HG02571 (cell line): ENCODE results near the gene TSGA10IP.

Experiments used
- ATAC-seq: cut with Tn5 transposase; IDR thresholded peaks from one replicate; pipeline ENCODE4 v1.9.1; 2021; ENCODE audit warnings: mild to moderate bottlenecking, moderate library complexity; ENCODE audit not compliant: unreplicated experiment

TSGA10IP gene

DNA sequence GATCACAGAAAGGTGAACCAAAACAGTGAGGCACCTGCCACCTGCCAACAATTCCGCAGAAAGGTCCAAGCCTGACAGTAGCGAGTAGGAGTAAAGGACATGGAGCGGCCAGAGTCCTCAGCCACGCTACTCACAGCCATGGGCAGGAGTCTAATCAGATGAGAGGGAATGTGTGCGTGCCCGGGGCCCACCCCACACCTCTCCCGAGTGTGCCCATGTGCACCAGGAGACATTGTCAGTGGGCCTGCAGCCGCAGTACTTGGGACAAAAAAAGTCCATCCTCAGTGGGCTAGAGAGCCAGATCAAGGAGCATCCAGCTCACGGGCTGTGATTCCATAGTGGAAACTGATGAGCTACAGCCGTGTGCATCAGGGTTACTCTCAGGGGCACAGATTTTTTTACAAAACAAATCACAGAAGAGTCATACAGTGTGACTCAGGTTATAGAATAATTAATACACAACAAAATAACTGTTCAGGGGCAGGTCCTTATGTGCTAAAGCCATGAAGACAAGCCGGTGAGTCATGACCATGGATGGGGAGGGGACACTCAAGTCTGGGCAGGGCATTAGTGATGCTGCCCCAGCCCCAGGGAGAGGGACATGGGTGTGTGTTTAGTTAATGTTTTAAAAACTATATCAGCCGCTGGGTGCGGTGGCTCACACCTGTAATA is 28.3 kb downstream of the TSGA10IP start:
- no peak for ATAC-seq

DNA sequence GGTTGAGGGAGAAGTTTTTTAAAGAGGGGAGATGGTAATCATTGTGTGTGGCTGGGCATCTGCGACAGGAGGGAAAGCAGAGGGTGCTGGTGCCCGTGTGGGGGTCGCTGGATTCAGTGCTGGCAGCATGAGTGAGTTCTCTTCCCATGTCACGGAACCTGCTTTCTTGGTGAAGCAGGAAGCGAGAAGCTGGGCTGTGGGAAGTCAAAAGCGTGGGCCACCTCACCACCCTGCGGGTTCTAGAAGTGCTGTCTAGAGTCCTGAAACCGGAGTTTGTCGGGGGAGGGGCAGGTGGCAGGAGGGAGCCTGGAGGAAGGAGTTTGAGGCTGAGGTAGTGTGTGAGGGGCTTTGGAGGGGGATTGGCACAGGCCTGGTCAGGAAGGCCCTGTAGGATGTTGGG is 30.5 kb downstream of the TSGA10IP start:
- ATAC-seq: no peak

GRCh38 chr11:65976216-65977176 is 31.2 kb downstream of the TSGA10IP start:
- ATAC-seq: no peak

DNA sequence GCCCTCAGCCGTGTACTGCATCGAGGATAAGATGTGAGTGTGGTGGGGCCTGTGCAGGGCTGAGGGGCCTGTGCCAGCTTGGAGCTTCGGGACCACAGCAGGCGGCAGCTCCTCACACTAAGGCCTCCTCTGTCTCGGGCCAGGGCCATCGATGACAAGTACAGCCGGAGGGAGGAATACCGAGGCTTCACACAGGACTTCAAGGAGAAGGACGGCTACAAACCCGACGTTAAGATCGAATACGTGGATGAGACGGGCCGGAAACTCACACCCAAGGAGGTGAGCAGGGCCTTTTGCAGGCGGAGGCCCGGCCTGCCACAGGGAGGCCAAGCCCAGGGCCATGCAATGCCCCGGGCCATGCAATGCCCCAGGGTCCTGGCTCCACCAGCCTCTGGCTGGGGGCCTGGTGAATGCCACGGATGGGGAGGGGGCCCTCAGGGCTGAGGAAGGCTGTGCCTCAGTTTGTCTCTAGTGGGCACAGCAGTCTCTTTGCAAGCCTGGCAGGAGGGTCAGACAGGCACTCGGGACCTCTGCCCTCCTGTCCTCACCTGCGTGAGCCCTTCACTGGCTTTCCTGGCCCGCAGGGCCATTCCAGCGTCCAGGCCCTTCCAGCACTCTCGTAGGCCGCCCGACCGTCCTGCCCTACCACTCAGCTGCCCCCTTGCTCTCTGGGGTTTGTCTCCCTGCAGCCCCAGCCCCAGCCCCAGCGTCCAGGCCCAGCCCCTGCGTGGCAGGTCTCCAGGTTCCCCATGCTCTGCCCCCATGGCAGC is 32.5 kb downstream of the TSGA10IP start:
- ATAC-seq: no peak

DNA sequence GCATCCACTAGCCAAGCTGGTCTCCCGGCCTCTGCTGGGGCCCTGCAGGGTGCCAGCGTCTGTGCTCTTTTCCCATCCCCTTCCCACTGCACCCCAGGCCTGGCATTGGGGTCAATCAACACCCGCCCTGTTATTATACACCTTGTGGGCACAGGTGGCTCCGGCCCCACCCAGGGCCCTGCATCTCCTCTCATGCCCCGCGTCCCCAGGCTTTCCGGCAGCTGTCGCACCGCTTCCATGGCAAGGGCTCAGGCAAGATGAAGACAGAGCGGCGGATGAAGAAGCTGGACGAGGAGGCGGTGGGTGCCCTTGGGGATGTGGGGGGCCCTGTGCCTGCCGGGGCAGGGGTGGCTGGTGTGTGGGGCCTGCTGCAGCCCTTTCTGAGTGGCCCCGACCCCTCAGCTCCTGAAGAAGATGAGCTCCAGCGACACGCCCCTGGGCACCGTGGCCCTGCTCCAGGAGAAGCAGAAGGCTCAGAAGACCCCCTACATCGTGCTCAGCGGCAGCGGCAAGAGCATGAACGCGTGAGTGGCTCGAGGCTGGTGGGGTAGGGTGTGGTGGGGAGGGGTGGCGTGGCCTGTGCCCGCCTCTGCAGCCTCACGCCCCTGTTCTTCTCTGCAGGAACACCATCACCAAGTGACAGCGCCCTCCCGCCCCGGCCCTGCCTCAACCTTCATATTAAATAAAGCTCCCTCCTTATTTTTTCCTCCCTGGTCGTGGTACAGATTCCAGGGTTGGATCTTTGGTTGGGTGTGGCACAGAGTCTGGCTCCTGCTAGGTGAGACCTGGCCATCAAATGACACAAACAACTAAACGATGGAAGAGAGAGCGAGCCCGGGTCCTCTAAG is 33.3 kb downstream of the TSGA10IP start:
- ATAC-seq: no peak

DNA sequence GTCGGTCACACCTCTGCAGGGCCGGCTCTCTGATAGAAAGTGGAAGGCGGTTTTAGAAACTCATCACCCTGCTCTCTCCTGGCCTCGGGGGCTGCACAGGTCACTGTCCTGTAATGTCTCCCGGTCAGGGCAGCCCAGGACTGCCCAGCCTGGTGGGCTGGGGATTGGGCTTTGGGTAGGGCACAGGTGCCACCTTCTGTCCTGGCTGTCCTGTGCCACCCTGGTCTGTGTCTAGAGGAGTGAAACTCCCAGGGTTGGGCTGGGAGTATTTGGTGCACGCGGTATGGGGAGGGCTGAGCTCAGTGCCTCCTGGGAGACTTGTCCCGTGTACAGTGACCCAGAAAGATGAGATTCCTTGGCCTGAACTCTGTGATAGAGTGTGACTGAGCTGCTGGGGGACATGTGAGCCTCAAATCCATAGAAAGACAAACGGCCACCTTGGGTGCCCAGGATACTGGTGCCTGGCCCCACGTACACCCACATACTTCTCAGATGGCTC is 34.0 kb downstream of the TSGA10IP start:
- ATAC-seq: no peak

DNA sequence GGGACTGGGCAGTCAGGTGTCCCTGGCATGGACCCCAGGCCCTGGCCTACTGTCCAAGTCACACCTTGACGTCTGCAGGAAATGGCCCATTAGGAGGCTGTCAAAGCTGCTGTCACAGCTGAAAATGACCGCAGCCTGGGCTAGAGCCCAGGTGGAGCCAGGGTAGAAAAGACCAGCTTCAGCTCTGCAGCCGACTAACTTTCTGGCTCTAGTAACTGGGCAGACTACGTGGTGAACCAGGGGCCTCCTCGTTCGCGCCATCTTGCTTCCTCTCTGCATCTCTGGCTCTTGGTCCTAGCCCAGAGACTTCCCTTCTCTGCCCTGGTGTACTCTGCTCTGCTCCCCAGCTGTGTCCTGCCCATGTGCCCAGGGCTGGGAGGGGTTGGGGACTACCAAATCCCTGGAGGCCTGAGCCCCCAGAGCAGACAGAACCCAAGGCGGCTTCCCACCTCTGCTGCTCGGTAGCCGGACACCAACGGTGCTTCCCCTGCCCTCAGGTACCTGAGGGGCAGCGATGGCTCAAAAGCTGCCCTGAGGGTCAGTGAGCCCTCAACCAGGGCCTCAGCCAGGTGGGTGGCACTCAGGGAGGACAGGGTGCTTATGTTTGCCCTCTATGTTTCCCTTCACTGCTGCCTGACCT is 35.9 kb downstream of the TSGA10IP start:
- no peak for ATAC-seq

GRCh38 chr11:65981972-65982823 is 36.9 kb downstream of the TSGA10IP start:
- no peak for ATAC-seq

DNA sequence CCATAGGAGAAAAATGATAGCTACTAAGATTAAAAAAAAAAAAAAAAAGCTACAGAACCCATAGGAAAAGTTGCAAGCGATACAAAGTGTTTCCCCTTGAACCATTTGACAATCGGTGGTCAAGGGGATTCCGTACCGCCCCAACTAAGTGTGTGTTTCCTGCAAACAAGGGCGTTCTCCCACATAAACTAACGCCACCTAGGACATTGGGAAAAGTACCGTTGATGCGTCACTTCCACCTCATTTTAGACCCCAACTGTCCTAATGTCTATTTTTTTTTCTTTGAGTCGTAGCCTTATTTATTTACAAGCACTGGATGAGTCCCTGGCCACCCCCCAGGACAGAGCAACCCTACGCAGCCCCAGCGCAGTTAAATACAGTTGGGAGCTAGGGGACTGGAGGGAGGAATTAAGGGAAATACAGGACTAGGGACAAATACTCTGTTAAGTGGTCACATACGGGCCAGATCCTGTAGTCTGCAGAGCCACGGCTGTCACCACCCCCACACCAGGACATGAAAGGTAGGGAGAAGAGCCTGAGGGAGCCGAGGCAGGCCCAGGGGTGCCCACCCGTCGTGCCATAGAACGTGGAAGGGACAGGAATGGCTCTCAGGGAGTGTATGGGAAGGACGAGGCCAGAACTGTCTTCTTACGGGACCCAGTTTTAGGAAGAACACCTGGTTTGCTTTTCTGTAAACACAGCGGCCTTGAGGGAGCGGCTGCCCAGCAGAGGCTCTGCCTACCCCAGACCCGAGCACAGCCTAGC is 37.7 kb downstream of the TSGA10IP start:
- ATAC-seq: no peak

- ATAC-seq: no peak
Measured at GRCh38 chr11:65983589-65983987, 38.3 kb downstream of the TSGA10IP start.

- no peak for ATAC-seq
Measured at GRCh38 chr11:65987336-65987735, 42.1 kb downstream of the TSGA10IP start.

- ATAC-seq: no peak
Measured at GRCh38 chr11:65988791-65989592, 43.7 kb downstream of the TSGA10IP start.

DNA sequence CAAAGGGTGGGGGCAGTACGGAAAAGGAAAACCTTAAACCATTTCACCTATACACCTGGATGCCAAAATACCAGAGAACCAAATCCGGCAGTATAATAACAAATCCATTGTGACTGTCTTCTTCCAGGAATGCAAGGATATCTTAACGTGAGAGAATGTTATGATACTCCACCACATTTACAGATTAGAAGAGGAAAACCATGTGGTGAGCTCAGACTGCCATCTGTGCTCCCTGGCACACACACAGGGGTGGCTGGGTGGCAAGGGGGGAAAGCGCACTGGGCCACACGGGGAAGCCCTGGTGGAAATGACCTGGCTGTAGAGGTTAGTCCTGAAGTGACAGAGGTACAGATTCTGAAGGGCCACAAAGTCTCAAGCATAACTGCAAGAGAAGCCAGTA is 46.8 kb downstream of the TSGA10IP start:
- ATAC-seq: no peak

GRCh38 chr11:65997286-65997685 is 52.0 kb downstream of the TSGA10IP start:
- ATAC-seq: no peak

DNA sequence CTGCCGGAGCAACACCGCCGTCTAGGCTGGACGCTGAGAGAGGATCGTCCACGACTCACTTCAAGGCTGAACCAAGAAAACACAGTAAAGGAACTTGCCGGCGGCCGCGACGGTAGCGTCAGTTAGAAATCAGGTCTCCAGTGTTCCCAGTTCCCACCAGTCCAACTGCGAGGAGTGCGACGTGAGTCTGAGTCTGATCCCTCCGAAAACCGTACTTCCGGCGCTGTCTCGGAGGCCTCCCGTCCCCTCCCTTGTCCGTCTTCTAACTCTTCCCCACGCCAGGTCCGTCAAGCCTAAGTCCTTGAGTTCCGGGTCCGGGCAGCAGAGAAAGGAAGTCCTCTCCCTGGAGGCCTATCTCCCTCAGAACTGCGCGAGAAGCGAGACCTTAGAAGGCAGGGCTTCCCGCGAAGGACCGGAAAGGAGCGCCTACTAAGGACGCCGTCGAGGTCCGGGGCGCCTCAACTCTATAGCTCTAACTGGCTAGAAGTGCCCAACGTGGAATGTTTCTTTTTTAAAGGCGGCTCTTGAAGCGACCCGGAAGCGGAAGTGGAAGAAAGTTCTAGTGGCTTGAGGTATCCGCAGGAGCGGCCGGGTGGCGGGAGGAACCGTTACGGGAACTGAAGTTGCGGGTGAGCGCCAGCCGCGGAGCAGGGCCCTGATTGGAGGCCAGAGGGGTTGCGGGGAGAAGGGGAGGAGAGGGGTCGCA is 56.8 kb downstream of the TSGA10IP start, which contains the start of the genes BANF1 and EIF1AD:
BANF1 (plus strand) TSS at position 562 of the 706 bp plus-strand sequence. CDS start 748 bp downstream, outside the sequence.
EIF1AD (minus strand) TSS at position 216 of the 706 bp plus-strand sequence. CDS start 1,768 bp downstream, outside the sequence.
- ATAC-seq: peak; percentile 68

DNA sequence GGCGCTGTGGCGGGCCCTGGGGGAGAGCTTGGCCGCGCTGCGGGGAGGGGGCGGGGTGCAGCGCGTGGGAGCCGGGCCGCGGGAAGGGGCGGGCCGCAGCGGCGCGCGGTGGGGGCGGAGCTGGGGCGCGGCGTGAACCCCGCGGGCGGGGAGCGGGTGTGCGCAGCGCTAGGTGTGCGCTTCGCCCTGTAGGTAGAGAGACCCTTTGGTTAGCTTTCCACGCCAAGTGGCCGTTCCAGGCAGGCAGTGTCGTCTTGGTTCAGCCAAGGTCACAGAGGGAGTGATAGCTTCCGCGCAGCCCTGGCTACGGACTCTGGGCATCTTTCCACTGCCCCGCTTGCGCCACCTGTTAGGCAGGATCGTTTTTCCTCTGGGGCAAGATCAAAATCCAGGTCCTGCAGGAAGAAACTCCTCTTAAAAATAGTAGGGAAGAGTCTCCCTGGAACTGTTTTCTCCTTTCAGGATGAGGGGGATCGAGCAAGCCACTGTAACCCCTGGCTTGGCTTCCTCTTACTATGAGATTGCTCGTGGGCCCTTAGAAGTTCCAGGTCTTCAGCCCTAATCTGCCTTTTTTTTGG is 57.5 kb downstream of the TSGA10IP start:
- peak; percentile 48 for ATAC-seq
